Lung (tissue), 12 donors: ENCODE data around the gene FOXP1. TPM values are rescaled to one million over a fixed set of nuclear protein-coding genes. Genes with fewer than 3 reads are reported as not detected.

Experiments
- ATAC-seq: fragments of 200-7000 bp; cut with Tn5 transposase; one replicate; pipeline ENCODE4 v1.9.1; 2020; ENCODE audit warnings: moderate number of reproducible peaks; ENCODE audit not compliant: insufficient read depth, low FRiP score
- DNase-seq, 3 donors: peaks; one replicate each; pipeline ENCODE4 v3.0.0-alpha.2; 2013 to 2017
- H3K27ac ChIP-seq, 2 donors: one replicate each; pipeline ENCODE4 v1.5.1; 2013; ENCODE audit warnings: mild to moderate bottlenecking in 2 of 2, moderate library complexity in 2 of 2, control low read depth in 1 of 2, inconsistent platforms in 1 of 2, low read depth in 1 of 2, low read length in 1 of 2
- H3K27me3 ChIP-seq, 3 donors: one replicate each; pipeline ENCODE4 v1.5.1; 2013; ENCODE audit warnings: low read length in 2 of 3; ENCODE audit not compliant: control insufficient read depth in 3 of 3, insufficient read depth in 3 of 3
- H3K36me3 ChIP-seq, 4 donors: one replicate each; pipeline ENCODE4 v1.5.1; 2013; ENCODE audit warnings: low read length in 4 of 4, mild to moderate bottlenecking in 1 of 4, moderate library complexity in 1 of 4; ENCODE audit not compliant: control insufficient read depth in 4 of 4, insufficient read depth in 4 of 4
- H3K4me1 ChIP-seq, 5 donors: one replicate each; pipeline ENCODE4 v1.5.1; 2013; ENCODE audit warnings: low read length in 5 of 5, mild to moderate bottlenecking in 2 of 5, moderate library complexity in 1 of 5; ENCODE audit not compliant: control insufficient read depth in 5 of 5, insufficient read depth in 5 of 5
- H3K4me3 ChIP-seq: one replicate; pipeline ENCODE4 v1.5.1; 2013; ENCODE audit warnings: mild to moderate bottlenecking, control low read depth, moderate library complexity
- H3K9ac ChIP-seq, 2 donors: one replicate each; pipeline ENCODE4 v1.5.1; 2013; ENCODE audit warnings: low read length in 2 of 2, control low read depth in 1 of 2; ENCODE audit not compliant: insufficient read depth in 1 of 2
- H3K9me3 ChIP-seq, 4 donors: one replicate each; pipeline ENCODE4 v1.5.1; 2013; ENCODE audit warnings: low read length in 3 of 4, mild to moderate bottlenecking in 1 of 4, moderate library complexity in 1 of 4; ENCODE audit not compliant: control insufficient read depth in 4 of 4, insufficient read depth in 3 of 4
- CTCF ChIP-seq: IDR thresholded peaks from 2 replicates; pipeline ENCODE4 v1.5.1; 2012; ENCODE audit warnings: mild to moderate bottlenecking; ENCODE audit errors: control extremely low read depth, extremely low read depth
- WGBS, 2 donors: extraction: QIAGEN DNeasy Blood & Tissue Kit; methylation state at CpG; one replicate each; pipeline ENCODE4 v1.1.7; 2013; 5-methylcytosine and 5-hydroxymethylcytosine counted together
- polyA plus RNA-seq, 2 donors: library from polyadenylated mRNA; stranded (reverse); fragments of 200-250 nt; gene quantifications; one replicate each; pipeline ENCODE4 v1.2.1, GENCODE V29; 2013
- total RNA-seq, 2 donors: library from RNA; depleted of rRNA in 1 of 2; stranded (reverse); fragments of >200 nt in 1 of 2; gene quantifications; one replicate each; pipeline ENCODE4 v1.2.1, GENCODE V29; 2014 to 2021
- donor health status: control.
- donor health status: control.
- donor health status: Bipolar disorder and iron deficiency.
- donor health status: healthy.
- donor health status: DM: yes; HTN: yes; CAD: no.

FOXP1 gene
- total and polyA plus RNA-seq, 4 donors: 13.8 to 287 (median 73.9) TPM

- Histone ChIP-seq H3K9ac (no peak overlapping the region), H3K27me3 (no peaks in the 10 kb centered on the region), H3K4me3 (no peak overlapping the region), H3K4me1 (peaks cover 0 to 8% (median 3%) of the 10 kb centered on the region in 5 donors), H3K27ac (no peak overlapping the region), H3K9me3 (no peaks in the 10 kb centered on the region), H3K36me3 (peaks cover 0 to 8% (median 6%) of the 10 kb centered on the region in 4 donors)
- no peak for TF ChIP-seq CTCF
- no peak for ATAC-seq
- WGBS, 2 donors: 97 to 98% methylated on average over 1 of the region's 1 CpG
- no peak for DNase-seq
Measured at GRCh38 chr3:71012971-71013370, 570.6 kb downstream of the FOXP1 start.

DNA sequence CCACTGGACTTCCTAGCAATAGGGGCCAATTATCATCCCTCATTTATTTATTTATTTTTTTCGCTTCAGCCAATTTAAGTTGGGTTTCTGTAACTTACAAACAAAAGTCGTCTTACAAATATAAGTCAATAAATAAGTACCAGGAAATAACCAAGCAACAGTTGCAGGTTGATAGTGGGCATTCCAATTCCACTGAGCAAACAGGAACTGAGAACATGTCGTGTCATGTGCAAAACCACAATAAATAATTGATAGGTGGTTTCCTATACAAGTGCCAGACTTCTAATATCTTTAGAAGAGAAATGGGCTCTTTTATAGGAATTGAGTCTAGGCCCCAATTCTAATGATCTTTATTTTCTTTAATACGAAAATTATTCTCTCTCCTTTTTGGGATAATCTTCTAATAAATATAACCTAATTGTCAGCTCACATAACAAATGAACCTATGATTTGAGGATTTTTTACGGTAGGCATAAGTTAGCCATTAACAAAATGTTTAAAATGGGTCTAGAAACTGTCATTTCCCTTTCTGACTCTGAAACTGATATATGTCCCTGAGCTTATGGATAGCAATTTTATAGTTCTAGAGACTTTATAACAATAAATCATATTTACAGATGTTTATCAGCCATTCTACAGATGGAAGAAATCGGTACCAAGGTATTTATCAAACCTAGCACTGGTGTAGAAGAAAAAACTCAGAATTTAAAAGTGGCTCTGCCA, 571.8 kb downstream of the FOXP1 start:
- H3K9ac ChIP-seq: no peak overlapping the region
- peaks cover 0 to 8% (median 6%) of the 10 kb centered on the region in 4 donors for H3K36me3 ChIP-seq
- no peak overlapping the region for H3K27ac ChIP-seq
- no peak for DNase-seq
- peaks cover 2 to 8% (median 4%) of the 10 kb centered on the region in 5 donors for H3K4me1 ChIP-seq
- H3K27me3 ChIP-seq: no peaks in the 10 kb centered on the region
- H3K4me3 ChIP-seq: no peak overlapping the region
- WGBS, 2 donors: 55 to 59% methylated on average over 6 of the region's 6 CpGs
- no peak for ATAC-seq
- no peak for TF ChIP-seq CTCF
- H3K9me3 ChIP-seq: no peaks in the 10 kb centered on the region

- Histone ChIP-seq H3K9ac (no peak overlapping the region), H3K9me3 (no peaks in the 10 kb centered on the region), H3K4me3 (no peak overlapping the region), H3K4me1 (peaks cover 0 to 8% (median 2%) of the 10 kb centered on the region in 5 donors), H3K27ac (peak overlapping the region; percentile 12 to 46), H3K36me3 (peaks cover 0 to 8% (median 6%) of the 10 kb centered on the region in 4 donors), H3K27me3 (no peaks in the 10 kb centered on the region)
- 69 to 71% methylated on average over 3 of the region's 3 CpGs for WGBS, 2 donors
- ATAC-seq: no peak
- TF ChIP-seq CTCF: no peak
- DNase-seq: no peak
Measured at GRCh38 chr3:71010726-71011455, 572.6 kb downstream of the FOXP1 start.
